Brain pericyte (primary cell): ENCODE measurements around the gene CR2.
"Not testable (repeated sequence)": the region's sequence is repeated elsewhere in the genome, so short reads cannot be mapped to it uniquely, and the experiment has no call there.

Experiments
- DNase-seq: peaks from one replicate; pipeline ENCODE4 v3.0.0-alpha.2; 2012; ENCODE audit warnings: low read depth, low spot score

Gene CR2

GRCh38 chr1:207444514-207445217, 9.5 kb upstream of the CR2 start:
- DNase-seq, result no peak

GRCh38 chr1:207453710-207454045, 450 bp upstream of the CR2 start:
- DNase-seq, result no peak

- DNase-seq, result no peak
Observed at GRCh38 chr1:207455183-207455754, 1.1 kb downstream of the CR2 start.

GRCh38 chr1:207458414-207458813, 4.3 kb downstream of the CR2 start:
- no peak for DNase-seq

- no peak for DNase-seq
Observed at GRCh38 chr1:207459008-207459407, 4.9 kb downstream of the CR2 start.

- no peak for DNase-seq
Observed at GRCh38 chr1:207461649-207462048, 7.5 kb downstream of the CR2 start.

- DNase-seq, result no peak
Observed at GRCh38 chr1:207462535-207462934, 8.4 kb downstream of the CR2 start.

GRCh38 chr1:207463021-207463420, 8.9 kb downstream of the CR2 start:
- DNase-seq, result no peak

- DNase-seq, result no peak
Observed at GRCh38 chr1:207463571-207463970, 9.4 kb downstream of the CR2 start.

GRCh38 chr1:207470927-207471326, 16.8 kb downstream of the CR2 start:
- DNase-seq, result no peak

GRCh38 chr1:207474210-207474609, 20.1 kb downstream of the CR2 start:
- DNase-seq, result no peak

- no peak for DNase-seq
Observed at GRCh38 chr1:207486198-207486597, 32.1 kb downstream of the CR2 start.

GRCh38 chr1:207487636-207488035, 33.5 kb downstream of the CR2 start:
- no peak for DNase-seq

GRCh38 chr1:207493212-207493611, 39.1 kb downstream of the CR2 start:
- no peak for DNase-seq

GRCh38 chr1:207494171-207494570, 40.0 kb downstream of the CR2 start:
- no peak for DNase-seq

GRCh38 chr1:207495281-207495680, 41.2 kb downstream of the CR2 start:
- DNase-seq, result not testable (repeated sequence)

GRCh38 chr1:207495801-207496792, 42.0 kb downstream of the CR2 start, which contains the start of gene CR1:
Gene CR1, plus strand, starts transcription at chr1:207496157. Its CDS starts 111 bp downstream, at chr1:207496268.
- no peak for DNase-seq

GRCh38 chr1:207497941-207498340, 43.8 kb downstream of the CR2 start:
- no peak for DNase-seq

- peak; percentile 11 for DNase-seq
Observed at GRCh38 chr1:207499573-207499972, 45.4 kb downstream of the CR2 start.

GRCh38 chr1:207500306-207500705, 46.2 kb downstream of the CR2 start:
- DNase-seq, result no peak

- DNase-seq, result no peak
Observed at GRCh38 chr1:207501071-207501470, 46.9 kb downstream of the CR2 start.

GRCh38 chr1:207502726-207503125, 48.6 kb downstream of the CR2 start:
- DNase-seq, result no peak
